Endothelial cell (in vitro differentiated cells): ENCODE results near the gene NCK2. TPM values are rescaled to one million over a fixed set of nuclear protein-coding genes. Genes with fewer than 3 reads are reported as not detected.

ENCODE experiments used
- DNase-seq: peaks from one replicate; pipeline ENCODE4 v3.0.0; 2021; ENCODE audit warnings: low spot score
- H3K27ac Mint-ChIP-seq: one replicate; pipeline ENCODE4 v1.8.0; 2021; ENCODE audit warnings: mixed read lengths, inconsistent platforms; ENCODE audit not compliant: unreplicated experiment
- H3K27me3 Mint-ChIP-seq: one replicate; pipeline ENCODE4 v1.8.0; 2021; ENCODE audit warnings: mild to moderate bottlenecking, moderate library complexity, mixed read lengths, inconsistent platforms; ENCODE audit not compliant: unreplicated experiment
- H3K36me3 Mint-ChIP-seq: one replicate; pipeline ENCODE4 v1.8.0; 2021; ENCODE audit warnings: mild to moderate bottlenecking, low read depth, mixed read lengths, inconsistent platforms; ENCODE audit not compliant: unreplicated experiment
- H3K4me1 Mint-ChIP-seq: one replicate; pipeline ENCODE4 v1.8.0; 2021; ENCODE audit warnings: mild to moderate bottlenecking, mixed read lengths, inconsistent platforms; ENCODE audit not compliant: unreplicated experiment
- H3K4me3 Mint-ChIP-seq: one replicate; pipeline ENCODE4 v1.8.0; 2021; ENCODE audit warnings: mild to moderate bottlenecking, mixed read lengths, inconsistent platforms; ENCODE audit not compliant: unreplicated experiment
- H3K9me3 Mint-ChIP-seq: one replicate; pipeline ENCODE4 v1.8.0; 2021; ENCODE audit warnings: mixed read lengths, inconsistent platforms; ENCODE audit not compliant: unreplicated experiment
- CTCF ChIP-seq: fragments of 200-600 bp; sonication (generic); IDR thresholded peaks from one replicate; pipeline ENCODE4 v1.5.0; 2021; ENCODE audit warnings: antibody characterized with exemption; ENCODE audit not compliant: unreplicated experiment
- total RNA-seq: library from RNA; stranded (reverse); fragmentation: NEBNext Ultra II Directional; extraction: Animal tissue kit (Norgen Biotek cat#: 25700); gene quantifications from one replicate; pipeline ENCODE4 v1.2.1, GENCODE V29; 2021; ENCODE audit not compliant: unreplicated experiment

NCK2 gene
- total RNA-seq, 1 donor from 2014 or later, result 93.7 TPM

DNA sequence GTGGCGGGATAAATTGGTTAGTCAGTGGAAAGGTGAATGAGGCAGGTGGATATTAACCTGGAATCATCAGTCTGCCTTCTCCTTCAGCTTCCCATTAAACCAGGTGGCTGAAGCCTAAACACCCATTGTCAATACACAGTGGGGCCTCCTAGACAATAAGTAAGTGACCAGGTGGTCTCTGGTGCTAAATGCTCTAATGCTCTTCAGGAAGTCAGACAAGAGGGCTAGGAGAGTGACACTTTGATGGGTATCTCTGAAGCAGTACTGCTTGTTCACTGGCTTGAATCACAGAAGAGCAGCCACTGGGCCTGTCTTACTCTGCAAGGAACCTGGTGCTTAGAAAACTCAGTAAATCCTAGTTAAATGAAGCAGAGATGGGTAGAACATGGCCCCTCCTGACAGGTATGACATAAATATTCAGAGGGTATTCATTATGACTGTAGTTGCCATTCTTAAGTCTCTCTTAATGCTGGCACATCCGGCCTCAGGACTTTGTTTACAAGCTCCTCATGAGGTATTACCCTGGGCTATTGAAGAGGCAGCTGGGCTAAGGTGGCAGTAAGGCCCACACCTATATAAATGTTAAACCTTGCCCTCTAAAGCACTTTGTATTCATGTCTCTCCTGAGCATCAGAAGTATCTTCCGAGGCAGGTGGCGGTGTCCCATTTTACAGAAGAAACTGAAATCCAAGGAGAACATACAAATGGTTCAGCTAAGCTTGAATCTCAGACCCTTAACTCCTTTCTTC is 104.9 kb downstream of the NCK2 start:
- H3K9me3 Mint-ChIP-seq, result no peaks in the 10 kb centered on the region
- TF ChIP-seq CTCF, result no peak
- peaks cover 8% of the 10 kb centered on the region for H3K36me3 Mint-ChIP-seq
- peaks cover 12% of the 10 kb centered on the region for H3K4me1 Mint-ChIP-seq
- no peak for DNase-seq
- H3K27me3 Mint-ChIP-seq, result peaks cover 4% of the 10 kb centered on the region
- H3K4me3 Mint-ChIP-seq, result no peak overlapping the region
- H3K27ac Mint-ChIP-seq, result no peak overlapping the region

- no peak for DNase-seq
- Mint-ChIP-seq H3K4me1 (peaks cover 12% of the 10 kb centered on the region), H3K27me3 (peaks cover 4% of the 10 kb centered on the region), H3K9me3 (no peaks in the 10 kb centered on the region), H3K4me3 (no peak overlapping the region), H3K27ac (no peak overlapping the region), H3K36me3 (peaks cover 17% of the 10 kb centered on the region)
- no peak for TF ChIP-seq CTCF
Observed at GRCh38 chr2:105852066-105852465, 107.4 kb downstream of the NCK2 start.

DNA sequence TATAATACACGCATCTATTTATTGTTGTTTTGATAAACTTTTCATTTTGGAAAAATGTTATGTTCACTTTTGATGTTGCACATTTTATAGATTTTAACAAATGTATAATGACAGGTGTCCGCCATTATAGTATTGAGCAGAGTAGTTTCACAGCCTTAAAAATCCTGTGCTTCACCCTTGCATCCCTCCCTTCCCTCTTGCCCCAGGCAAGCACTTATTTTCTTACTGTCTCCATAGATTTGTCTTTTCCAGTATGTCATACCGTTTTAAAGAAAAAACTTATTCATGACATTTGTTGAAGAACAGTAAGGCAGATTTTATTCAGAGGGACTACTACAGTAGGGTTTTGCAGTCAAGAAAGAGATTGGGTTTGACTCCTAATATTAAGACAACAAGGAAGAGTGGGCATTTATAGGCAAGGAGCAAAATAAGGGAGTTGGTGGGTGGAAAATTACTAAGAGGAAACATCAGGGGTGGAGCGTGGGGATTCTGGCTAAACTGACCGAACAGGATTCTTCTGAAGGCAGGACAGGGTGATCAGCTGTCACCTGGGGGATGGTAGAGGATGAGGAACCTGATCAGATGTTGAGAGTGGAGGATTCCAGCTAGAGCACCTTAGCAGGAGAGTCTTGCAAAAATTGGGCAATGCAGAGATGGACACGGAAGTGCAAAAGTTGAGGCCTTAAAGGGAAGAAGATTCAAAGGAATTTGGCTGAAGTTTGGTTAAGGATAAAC is 108.8 kb downstream of the NCK2 start:
- Mint-ChIP-seq H3K4me1 (peaks cover 15% of the 10 kb centered on the region), H3K27me3 (peaks cover 4% of the 10 kb centered on the region), H3K36me3 (peaks cover 15% of the 10 kb centered on the region), H3K4me3 (no peak overlapping the region), H3K27ac (peak overlapping the region; percentile 86), H3K9me3 (no peaks in the 10 kb centered on the region)
- no peak for DNase-seq
- TF ChIP-seq CTCF, result no peak

DNA sequence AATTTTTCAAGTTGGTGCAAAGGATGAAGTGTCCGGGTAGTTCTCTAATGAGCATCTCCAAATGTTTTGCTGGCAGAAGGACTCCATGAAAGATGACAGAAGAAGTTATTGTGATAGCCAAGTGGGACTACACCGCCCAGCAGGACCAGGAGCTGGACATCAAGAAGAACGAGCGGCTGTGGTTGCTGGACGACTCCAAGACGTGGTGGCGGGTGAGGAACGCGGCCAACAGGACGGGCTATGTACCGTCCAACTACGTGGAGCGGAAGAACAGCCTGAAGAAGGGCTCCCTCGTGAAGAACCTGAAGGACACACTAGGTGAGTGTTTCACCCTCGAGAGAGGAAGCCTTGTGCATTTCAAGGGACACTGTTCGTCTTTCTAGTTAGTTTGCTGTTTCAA is 110.3 kb downstream of the NCK2 start:
- H3K27ac Mint-ChIP-seq, result no peak overlapping the region
- H3K4me3 Mint-ChIP-seq, result no peak overlapping the region
- no peaks in the 10 kb centered on the region for H3K9me3 Mint-ChIP-seq
- no peak for TF ChIP-seq CTCF
- H3K4me1 Mint-ChIP-seq, result peaks cover 15% of the 10 kb centered on the region
- H3K36me3 Mint-ChIP-seq, result peaks cover 12% of the 10 kb centered on the region
- peaks cover 7% of the 10 kb centered on the region for H3K27me3 Mint-ChIP-seq
- DNase-seq, result no peak

DNA sequence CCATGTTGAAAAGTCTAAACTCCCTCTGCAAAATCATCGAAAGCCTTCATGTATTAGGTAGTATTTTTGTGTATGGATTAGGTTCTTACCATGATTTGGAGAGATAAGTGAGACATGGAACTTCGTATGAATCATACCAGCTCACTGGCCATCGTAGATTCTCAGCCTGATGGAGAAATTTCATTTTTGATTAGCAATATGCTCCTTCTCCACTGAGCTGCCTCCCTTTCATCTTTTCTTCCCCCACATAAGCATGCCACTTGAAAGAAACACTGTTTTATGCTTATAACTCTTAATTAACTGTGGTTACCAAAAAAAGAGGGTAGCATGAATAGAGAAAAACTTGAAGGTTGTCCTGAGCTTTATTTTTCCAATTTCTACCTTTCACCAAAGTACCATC is 111.9 kb downstream of the NCK2 start:
- DNase-seq, result no peak
- peaks cover 14% of the 10 kb centered on the region for H3K36me3 Mint-ChIP-seq
- H3K4me3 Mint-ChIP-seq, result no peak overlapping the region
- no peak overlapping the region for H3K27ac Mint-ChIP-seq
- peaks cover 5% of the 10 kb centered on the region for H3K27me3 Mint-ChIP-seq
- H3K4me1 Mint-ChIP-seq, result peaks cover 13% of the 10 kb centered on the region
- no peak for TF ChIP-seq CTCF
- no peaks in the 10 kb centered on the region for H3K9me3 Mint-ChIP-seq
